Measurements from ENCODE around the gene NECAB3. TPM values are rescaled to one million over a fixed set of nuclear protein-coding genes. Genes with fewer than 3 reads are reported as not detected.

The NECAB3 gene
- total RNA-seq, 1 experiment from 2014 or later: 105 TPM

DNA sequence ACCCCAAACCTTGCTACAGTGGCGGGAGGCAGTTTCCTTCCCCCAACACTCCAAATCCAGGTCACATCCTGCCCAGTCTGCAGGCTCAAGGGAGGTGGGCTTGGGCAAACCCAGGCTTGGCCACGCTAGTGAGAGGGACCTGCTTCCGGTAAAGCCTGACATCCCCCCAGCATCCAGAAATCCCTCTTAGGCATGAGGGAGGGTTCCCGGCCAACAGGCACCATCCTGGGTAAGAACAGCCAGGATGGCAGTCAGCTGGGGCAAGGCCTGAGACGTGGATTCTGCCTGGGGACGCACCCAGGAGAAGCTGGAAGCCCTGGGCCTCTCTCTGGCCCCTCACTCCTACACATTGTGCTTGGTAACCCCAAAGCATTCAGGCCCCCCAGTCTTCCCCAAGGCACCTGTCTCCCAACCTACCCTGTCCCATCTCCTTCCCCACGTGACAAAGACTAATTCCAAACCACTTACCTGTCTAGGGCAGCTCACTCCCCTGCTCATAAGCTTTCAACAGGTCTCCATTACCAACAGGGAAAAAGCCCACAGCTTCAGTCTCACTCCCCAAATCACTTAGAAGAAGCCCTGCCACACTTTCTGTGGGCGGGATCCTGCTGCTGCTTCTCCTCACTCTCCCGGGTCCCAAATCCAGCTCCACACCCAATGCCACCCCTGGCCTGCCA lies 10.0 kb downstream of the NECAB3 start:
- no peaks in the 10 kb centered on the region for H3K27me3 Mint-ChIP-seq (ENCODE audit: insufficient read depth, unreplicated experiment)
- no peaks in the 10 kb centered on the region for H3K27me3 ChIP-seq (replicated peaks; ENCODE audit: control insufficient read depth, insufficient read depth, low read length)
- peaks cover 80% of the 10 kb centered on the region for H3K36me3 Mint-ChIP-seq (ENCODE audit: insufficient read depth, unreplicated experiment)
- DNase-seq: no peak
- no peaks in the 10 kb centered on the region for H3K9me3 Mint-ChIP-seq (ENCODE audit: unreplicated experiment)
- H3K4me3 ChIP-seq (ENCODE audit: low read depth, low read length): peak overlapping the region; percentile 86
- intact Hi-C loops (cut with micrococcal nuclease; ENCODE audit: unreplicated experiment): no loop called here
- H3K4me1 ChIP-seq: peaks cover 25% of the 10 kb centered on the region
- no peaks in the 10 kb centered on the region for H3K9me3 ChIP-seq
- H3K36me3 ChIP-seq (ENCODE audit: control insufficient read depth, insufficient read depth, low read length): peaks cover 8% of the 10 kb centered on the region
- H3K27ac Mint-ChIP-seq (ENCODE audit: unreplicated experiment): peak overlapping the region; percentile 86
- H3K4me1 Mint-ChIP-seq (ENCODE audit: low read depth, unreplicated experiment): peaks cover 16% of the 10 kb centered on the region
- peak overlapping the region; percentile 84 for H3K4me3 Mint-ChIP-seq (ENCODE audit: unreplicated experiment)
- CTCF ChIA-PET: interaction anchor here (2.0 to 6.5 kb wide), 2 partner anchors 10 to 207 kb away, joined by 16 to 127 read pairs; no protein-coding TSS in a partner anchor
- TF ChIP-seq, protein P1, sequence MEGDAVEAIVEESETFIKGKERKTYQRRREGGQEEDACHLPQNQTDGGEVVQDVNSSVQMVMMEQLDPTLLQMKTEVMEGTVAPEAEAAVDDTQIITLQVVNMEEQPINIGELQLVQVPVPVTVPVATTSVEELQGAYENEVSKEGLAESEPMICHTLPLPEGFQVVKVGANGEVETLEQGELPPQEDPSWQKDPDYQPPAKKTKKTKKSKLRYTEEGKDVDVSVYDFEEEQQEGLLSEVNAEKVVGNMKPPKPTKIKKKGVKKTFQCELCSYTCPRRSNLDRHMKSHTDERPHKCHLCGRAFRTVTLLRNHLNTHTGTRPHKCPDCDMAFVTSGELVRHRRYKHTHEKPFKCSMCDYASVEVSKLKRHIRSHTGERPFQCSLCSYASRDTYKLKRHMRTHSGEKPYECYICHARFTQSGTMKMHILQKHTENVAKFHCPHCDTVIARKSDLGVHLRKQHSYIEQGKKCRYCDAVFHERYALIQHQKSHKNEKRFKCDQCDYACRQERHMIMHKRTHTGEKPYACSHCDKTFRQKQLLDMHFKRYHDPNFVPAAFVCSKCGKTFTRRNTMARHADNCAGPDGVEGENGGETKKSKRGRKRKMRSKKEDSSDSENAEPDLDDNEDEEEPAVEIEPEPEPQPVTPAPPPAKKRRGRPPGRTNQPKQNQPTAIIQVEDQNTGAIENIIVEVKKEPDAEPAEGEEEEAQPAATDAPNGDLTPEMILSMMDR (IDR thresholded peaks at IDR 0.05; ENCODE audit: insufficient read depth in 1 of 2, low read depth in 1 of 2, low read length in 1 of 2, severe bottlenecking in 1 of 2, unreplicated experiment in 1 of 2): no peak
- POLR2A ChIA-PET: interaction anchor here (0.6 to 2.3 kb wide), 7 partner anchors 10 to 174 kb away, joined by 5 to 26 read pairs (median 7); partner anchors contain the start of genes CBFA2T2, PXMP4 and ZNF341
- BruUV-seq (replicated peaks): no TSS peak

- Mint-ChIP-seq H3K27me3 (ENCODE audit: insufficient read depth, unreplicated experiment) (no peaks in the 10 kb centered on the region), H3K4me1 (ENCODE audit: low read depth, unreplicated experiment) (peaks cover 16% of the 10 kb centered on the region), H3K9me3 (ENCODE audit: unreplicated experiment) (no peaks in the 10 kb centered on the region), H3K27ac (ENCODE audit: unreplicated experiment) (peak overlapping the region; percentile 86), H3K4me3 (ENCODE audit: unreplicated experiment) (peak overlapping the region; percentile 84), H3K36me3 (ENCODE audit: insufficient read depth, unreplicated experiment) (peaks cover 86% of the 10 kb centered on the region)
- H3K9me3 ChIP-seq: no peaks in the 10 kb centered on the region
- no peaks in the 10 kb centered on the region for H3K27me3 ChIP-seq (replicated peaks; ENCODE audit: control insufficient read depth, insufficient read depth, low read length)
- peaks cover 25% of the 10 kb centered on the region for H3K4me1 ChIP-seq
- ChIA-PET CTCF (interaction anchor here (0.6 to 6.5 kb wide), 5 partner anchors 10 to 1810 kb away, joined by 3 to 127 read pairs (median 5); partner anchors contain the start of genes CBFA2T2 and SNTA1), POLR2A (interaction anchor here (0.6 to 2.3 kb wide), 9 partner anchors 9 to 186 kb away, joined by 3 to 26 read pairs (median 6); partner anchors contain the start of genes CBFA2T2, PXMP4 and ZNF341)
- intact Hi-C loops (cut with micrococcal nuclease; ENCODE audit: unreplicated experiment): no loop called here
- DNase-seq: peak; percentile 89 to 94
- peaks cover 2% of the 10 kb centered on the region for H3K36me3 ChIP-seq (ENCODE audit: control insufficient read depth, insufficient read depth, low read length)
- TF ChIP-seq, protein P1 (IDR thresholded peaks at IDR 0.05; ENCODE audit: insufficient read depth in 1 of 2, low read depth in 1 of 2, low read length in 1 of 2, severe bottlenecking in 1 of 2, unreplicated experiment in 1 of 2): no peak
- H3K4me3 ChIP-seq (ENCODE audit: low read depth, low read length): peak overlapping the region; percentile 86
- no TSS peak for BruUV-seq (replicated peaks)
Measured at GRCh38 chr20:33663161-33664084, 10.8 kb downstream of the NECAB3 start.

DNA sequence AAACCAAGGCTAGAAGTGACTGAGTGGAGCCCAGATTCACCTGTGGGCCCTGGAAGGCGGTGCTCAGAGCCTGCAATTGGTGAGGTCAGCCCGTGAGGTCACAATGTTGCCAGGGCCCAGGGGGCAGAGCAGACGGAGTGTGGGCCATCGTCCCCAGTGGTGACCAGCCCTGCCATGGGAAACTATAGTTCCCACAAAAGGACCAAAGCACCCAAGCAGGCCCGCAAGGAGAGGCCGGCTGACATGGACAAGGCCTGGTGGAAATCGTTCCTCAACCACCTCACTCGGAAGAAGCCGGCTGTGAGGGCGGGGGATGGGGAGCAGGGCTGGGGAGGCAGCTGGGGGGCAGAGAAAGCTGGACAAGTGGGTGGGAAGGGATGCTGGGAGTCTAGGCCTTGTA lies 12.1 kb downstream of the NECAB3 start, which contains the start of gene C20orf144:
C20orf144 (plus strand) TSS at position 156 of the 400 bp plus-strand sequence; CDS start at position 175, 19 bp downstream.
- TF ChIP-seq, protein P1 (IDR thresholded peaks at IDR 0.05; ENCODE audit: insufficient read depth in 1 of 2, low read depth in 1 of 2, low read length in 1 of 2, severe bottlenecking in 1 of 2, unreplicated experiment in 1 of 2): no peak
- no peaks in the 10 kb centered on the region for H3K9me3 Mint-ChIP-seq (ENCODE audit: unreplicated experiment)
- ChIA-PET CTCF (no interaction called here), POLR2A (interaction anchor here (1.8 kb wide), 1 partner anchor 172 kb away, joined by 13 read pairs; the partner anchor contains the start of gene CBFA2T2)
- BruUV-seq (replicated peaks): no TSS peak
- Histone ChIP-seq H3K9me3 (no peaks in the 10 kb centered on the region), H3K27me3 (replicated peaks; ENCODE audit: control insufficient read depth, insufficient read depth, low read length) (no peaks in the 10 kb centered on the region), H3K36me3 (ENCODE audit: control insufficient read depth, insufficient read depth, low read length) (no peaks in the 10 kb centered on the region), H3K4me3 (ENCODE audit: low read depth, low read length) (peak within 1 kb of the TSS; percentile 86), H3K4me1 (peaks cover 25% of the 10 kb centered on the region)
- peaks cover 16% of the 10 kb centered on the region for H3K4me1 Mint-ChIP-seq (ENCODE audit: low read depth, unreplicated experiment)
- peaks cover 82% of the 10 kb centered on the region for H3K36me3 Mint-ChIP-seq (ENCODE audit: insufficient read depth, unreplicated experiment)
- H3K27ac Mint-ChIP-seq (ENCODE audit: unreplicated experiment): peak within 1 kb of the TSS; percentile 86
- peak within 1 kb of the TSS; percentile 84 for H3K4me3 Mint-ChIP-seq (ENCODE audit: unreplicated experiment)
- intact Hi-C loops (cut with micrococcal nuclease; ENCODE audit: unreplicated experiment): no loop called here
- DNase-seq: peak in 1 of 2 experiments; percentile 38
- H3K27me3 Mint-ChIP-seq (ENCODE audit: insufficient read depth, unreplicated experiment): no peaks in the 10 kb centered on the region

All from Caco-2 (cell line).